ENCODE measurements around the gene DNAJC6. TPM values are rescaled to one million over a fixed set of nuclear protein-coding genes. Genes with fewer than 3 reads are reported as not detected.

Gene DNAJC6
- total RNA-seq, 4 donors from 2014 or later = 0.99 to 3.6 (median 2.5) TPM

DNA sequence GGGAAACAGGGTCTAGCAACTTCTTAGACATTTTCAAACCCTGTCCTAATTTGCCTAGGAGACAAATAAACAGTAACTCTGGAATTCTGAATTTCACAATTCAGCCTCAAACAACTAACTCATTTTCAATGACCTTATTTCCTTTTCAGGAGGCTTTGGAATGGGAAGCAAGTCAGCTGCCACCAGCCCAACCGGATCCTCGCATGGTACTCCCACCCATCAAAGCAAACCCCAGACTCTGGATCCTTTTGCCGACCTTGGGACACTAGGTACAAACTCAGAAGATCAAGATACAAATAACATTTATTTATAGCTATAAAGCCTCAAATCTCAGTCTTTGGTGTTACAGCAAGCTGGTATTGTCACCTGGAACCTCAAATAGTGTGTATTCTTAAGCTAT, 92.3 kb downstream of the DNAJC6 start:
- TF ChIP-seq CTCF (IDR thresholded peaks at IDR 0.05) (no peak), POLR2A (IDR thresholded peaks at IDR 0.05) (no peak)
- H3K4me3 ChIP-seq (ENCODE audit: low read depth, poor library complexity, severe bottlenecking) = no peak overlapping the region
- WGBS, 2 donors = 88 to 89% methylated on average over 3 of the region's 3 CpGs
- intact Hi-C loops (cut with DNase I; ENCODE audit: low total_unique reads) = no loop called here
- DNase-seq (ENCODE audit: low spot score in 2 of 2) = no peak

- DNase-seq (ENCODE audit: low spot score in 2 of 2) = no peak
- TF ChIP-seq CTCF (IDR thresholded peaks at IDR 0.05) = no peak
- no peak for TF ChIP-seq POLR2A (IDR thresholded peaks at IDR 0.05)
- intact Hi-C loops (cut with DNase I; ENCODE audit: low total_unique reads) = no loop called here
- no peak overlapping the region for H3K4me3 ChIP-seq (ENCODE audit: low read depth, poor library complexity, severe bottlenecking)
Observed at GRCh38 chr1:65404941-65405340, 95.6 kb downstream of the DNAJC6 start.

- intact Hi-C loops (cut with DNase I; ENCODE audit: low total_unique reads) = no loop called here
Observed at GRCh38 chr1:65407877-65408276, 98.5 kb downstream of the DNAJC6 start.

GRCh38 chr1:65409314-65409713, 100.0 kb downstream of the DNAJC6 start:
- H3K4me3 ChIP-seq (ENCODE audit: low read depth, poor library complexity, severe bottlenecking) = no peak overlapping the region
- TF ChIP-seq CTCF (IDR thresholded peaks at IDR 0.05) (no peak), POLR2A (IDR thresholded peaks at IDR 0.05) (no peak)
- intact Hi-C loops (cut with DNase I; ENCODE audit: low total_unique reads) = no loop called here
- WGBS, 2 donors = 43 to 45% methylated on average over 1 of the region's 1 CpG
- DNase-seq (ENCODE audit: low spot score in 2 of 2) = no peak

More at GRCh38 chr1:65407877-65408276, 98.5 kb downstream of the DNAJC6 start:
- no peak for DNase-seq (ENCODE audit: low spot score in 2 of 2)
- H3K4me3 ChIP-seq (ENCODE audit: low read depth, poor library complexity, severe bottlenecking) = no peak overlapping the region
- TF ChIP-seq CTCF (IDR thresholded peaks at IDR 0.05) = no peak
- TF ChIP-seq POLR2A (IDR thresholded peaks at IDR 0.05) = no peak
- 94 to 95% methylated on average over 2 of the region's 2 CpGs for WGBS, 2 donors

- no peak overlapping the region for H3K4me3 ChIP-seq (ENCODE audit: low read depth, poor library complexity, severe bottlenecking)
- TF ChIP-seq POLR2A (IDR thresholded peaks at IDR 0.05) (no peak), CTCF (IDR thresholded peaks at IDR 0.05) (no peak)
- DNase-seq (ENCODE audit: low spot score in 2 of 2) = no peak
- WGBS, 2 donors = 92 to 94% methylated on average over 4 of the region's 4 CpGs
- intact Hi-C loops (cut with DNase I; ENCODE audit: low total_unique reads) = no loop called here
Observed at GRCh38 chr1:65409816-65410326, 100.5 kb downstream of the DNAJC6 start.
